Forelimb muscle (tissue), 1 donor: ENCODE results near the gene DAZAP1. TPM values are rescaled to one million over a fixed set of nuclear protein-coding genes. Genes with fewer than 3 reads are reported as not detected.

Experiments used
- DNase-seq: peaks from one replicate; pipeline ENCODE4 v3.0.0-alpha.2; 2013; ENCODE audit warnings: low read depth
- polyA plus RNA-seq: library from polyadenylated mRNA; unstranded; fragments of 120-200 nt; gene quantifications from one replicate; pipeline ENCODE4 v1.2.1, GENCODE V29; 2013; ENCODE audit not compliant: insufficient read length

The DAZAP1 gene
- polyA plus RNA-seq, result 66.9 TPM

- no peak for DNase-seq
Observed at GRCh38 chr19:1407528-1408299, at the start of gene DAZAP1. Gene DAZAP1 (plus strand): TSS chr19:1407586. CDS start chr19:1407774, 188 bp downstream.

DNA sequence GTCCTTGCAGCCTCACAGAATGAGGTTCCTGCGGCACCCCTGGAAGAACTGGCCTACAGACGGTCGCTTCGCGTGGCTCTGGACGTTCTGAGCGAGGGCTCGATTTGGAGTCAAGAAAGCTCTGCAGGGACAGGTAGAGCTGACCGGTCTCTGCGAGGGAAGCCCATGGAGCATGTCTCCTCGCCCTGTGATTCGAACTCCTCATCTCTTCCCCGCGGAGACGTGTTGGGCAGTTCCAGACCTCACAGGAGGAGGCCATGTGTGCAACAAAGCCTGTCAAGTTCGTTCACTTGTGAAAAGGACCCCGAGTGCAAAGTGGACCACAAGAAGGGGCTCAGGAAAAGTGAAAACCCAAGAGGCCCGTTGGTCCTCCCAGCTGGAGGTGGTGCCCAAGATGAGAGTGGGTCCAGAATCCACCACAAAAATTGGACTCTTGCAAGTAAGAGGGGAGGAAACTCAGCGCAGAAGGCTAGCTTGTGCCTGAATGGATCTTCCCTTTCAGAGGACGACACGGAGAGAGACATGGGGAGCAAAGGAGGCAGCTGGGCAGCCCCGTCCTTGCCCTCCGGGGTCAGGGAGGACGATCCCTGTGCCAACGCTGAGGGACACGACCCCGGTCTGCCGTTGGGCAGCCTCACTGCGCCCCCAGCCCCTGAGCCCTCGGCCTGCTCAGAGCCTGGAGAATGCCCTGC, 47.1 kb upstream of the DAZAP1 start:
- DNase-seq, result no peak

- no peak for DNase-seq
Observed at GRCh38 chr19:1360818-1361461, 46.4 kb upstream of the DAZAP1 start.

DNA sequence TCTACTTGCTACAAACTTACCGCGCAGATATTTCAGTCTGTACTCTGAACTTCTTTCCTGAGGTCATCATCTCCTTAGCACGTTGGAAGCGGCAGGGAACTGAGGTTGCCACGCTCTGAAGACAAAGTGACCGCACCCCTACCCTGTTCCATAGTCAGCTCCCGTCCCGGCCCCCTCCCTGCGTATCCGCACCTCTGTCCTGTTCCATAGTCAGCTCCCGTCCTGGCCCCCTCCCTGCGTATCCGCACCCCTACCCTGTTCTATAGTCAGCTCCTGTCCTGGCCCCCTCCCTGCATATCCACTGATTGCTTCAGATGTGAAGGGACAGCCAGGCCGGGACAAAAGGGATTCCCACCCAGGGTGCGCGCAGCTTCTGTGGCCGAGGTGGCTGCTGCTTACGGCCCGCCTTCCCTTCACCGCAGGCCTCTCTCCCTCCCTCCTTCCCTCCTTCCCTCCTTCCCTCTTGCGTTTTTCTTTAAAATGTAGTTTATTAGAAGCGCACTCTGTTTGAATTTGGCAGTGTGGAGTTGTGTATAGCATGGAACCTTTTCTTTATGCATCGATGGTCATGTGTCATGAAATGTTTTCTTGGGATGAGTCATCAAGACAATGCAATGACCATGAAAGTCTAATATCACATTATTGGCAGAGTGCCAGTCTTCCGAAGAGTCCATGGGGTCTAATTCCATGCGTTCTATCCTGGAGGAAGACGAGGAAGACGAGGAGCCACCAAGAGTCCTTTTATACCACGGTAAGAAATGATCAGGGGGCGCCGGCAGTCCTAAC, 45.6 kb upstream of the DAZAP1 start:
- no peak for DNase-seq

GRCh38 chr19:1362387-1363257, 44.8 kb upstream of the DAZAP1 start:
- DNase-seq, result no peak

- no peak for DNase-seq
Observed at GRCh38 chr19:1363599-1363998, 43.8 kb upstream of the DAZAP1 start.

- DNase-seq, result no peak
Observed at GRCh38 chr19:1364070-1364704, 43.2 kb upstream of the DAZAP1 start.

DNA sequence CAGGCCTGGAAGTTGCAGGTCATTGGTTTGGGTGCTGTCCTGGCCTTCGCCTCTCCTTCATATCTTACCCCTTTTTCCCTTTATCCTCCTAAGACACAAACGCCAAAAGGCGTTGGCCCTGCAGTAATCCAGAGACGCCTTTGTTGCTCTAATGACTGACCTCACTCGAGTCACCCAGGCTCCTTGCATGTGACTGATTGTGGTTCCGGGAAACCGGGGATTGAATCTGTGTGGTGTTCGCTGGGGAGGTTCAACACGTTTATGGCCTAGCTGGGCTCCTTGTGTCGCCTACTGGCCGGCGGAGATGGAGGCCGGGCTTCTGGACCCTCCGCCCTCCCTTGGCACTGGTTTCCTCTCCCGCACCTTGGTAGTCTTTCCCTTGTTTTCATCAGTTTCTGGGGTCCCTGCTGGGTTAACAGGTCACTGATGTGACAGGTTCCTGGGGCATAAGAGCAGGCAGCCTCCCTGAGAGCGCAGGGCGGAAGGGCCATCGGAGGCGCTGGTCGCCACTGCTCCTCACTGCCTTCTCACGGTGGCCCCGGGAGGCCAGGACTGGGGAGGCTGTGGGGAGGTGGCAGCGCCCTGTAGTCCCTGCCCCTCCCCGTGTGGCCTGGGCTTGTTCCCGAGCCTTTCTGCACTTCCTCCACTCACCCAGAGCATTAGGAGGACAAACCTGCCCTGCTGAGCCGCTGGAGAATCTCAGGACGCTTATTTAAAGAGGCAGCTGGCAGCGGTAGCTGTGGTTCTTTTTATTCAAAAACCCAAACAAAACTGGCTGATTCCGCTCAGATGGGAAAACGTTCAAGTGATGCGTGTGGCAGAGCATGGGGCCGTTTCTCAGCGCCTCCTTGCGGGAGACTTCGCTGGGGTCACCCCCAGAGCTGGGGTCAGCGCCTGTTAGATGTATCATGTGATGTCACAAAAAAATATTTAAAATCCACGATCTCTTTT, 41.8 kb upstream of the DAZAP1 start:
- no peak for DNase-seq

DNA sequence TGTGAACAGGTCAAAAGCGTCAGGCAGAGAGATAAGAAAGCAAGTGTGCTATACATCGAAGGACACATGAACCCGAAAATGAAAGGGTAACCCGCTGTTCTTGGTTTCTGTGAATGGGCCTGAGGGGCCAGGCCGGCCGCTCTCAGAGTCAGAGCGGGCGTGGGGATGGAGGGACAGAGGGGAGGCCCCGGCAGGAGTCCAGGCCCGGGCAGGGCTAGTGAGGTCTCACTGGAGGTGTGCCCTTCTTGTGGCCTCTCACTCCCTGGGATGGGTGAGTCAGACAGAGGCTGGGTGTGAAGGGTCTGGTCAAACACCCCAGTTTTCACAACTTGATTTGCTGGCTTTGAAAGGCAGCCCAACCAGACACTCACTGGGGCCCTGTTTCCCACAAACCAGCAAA, 41.1 kb upstream of the DAZAP1 start:
- no peak for DNase-seq

DNA sequence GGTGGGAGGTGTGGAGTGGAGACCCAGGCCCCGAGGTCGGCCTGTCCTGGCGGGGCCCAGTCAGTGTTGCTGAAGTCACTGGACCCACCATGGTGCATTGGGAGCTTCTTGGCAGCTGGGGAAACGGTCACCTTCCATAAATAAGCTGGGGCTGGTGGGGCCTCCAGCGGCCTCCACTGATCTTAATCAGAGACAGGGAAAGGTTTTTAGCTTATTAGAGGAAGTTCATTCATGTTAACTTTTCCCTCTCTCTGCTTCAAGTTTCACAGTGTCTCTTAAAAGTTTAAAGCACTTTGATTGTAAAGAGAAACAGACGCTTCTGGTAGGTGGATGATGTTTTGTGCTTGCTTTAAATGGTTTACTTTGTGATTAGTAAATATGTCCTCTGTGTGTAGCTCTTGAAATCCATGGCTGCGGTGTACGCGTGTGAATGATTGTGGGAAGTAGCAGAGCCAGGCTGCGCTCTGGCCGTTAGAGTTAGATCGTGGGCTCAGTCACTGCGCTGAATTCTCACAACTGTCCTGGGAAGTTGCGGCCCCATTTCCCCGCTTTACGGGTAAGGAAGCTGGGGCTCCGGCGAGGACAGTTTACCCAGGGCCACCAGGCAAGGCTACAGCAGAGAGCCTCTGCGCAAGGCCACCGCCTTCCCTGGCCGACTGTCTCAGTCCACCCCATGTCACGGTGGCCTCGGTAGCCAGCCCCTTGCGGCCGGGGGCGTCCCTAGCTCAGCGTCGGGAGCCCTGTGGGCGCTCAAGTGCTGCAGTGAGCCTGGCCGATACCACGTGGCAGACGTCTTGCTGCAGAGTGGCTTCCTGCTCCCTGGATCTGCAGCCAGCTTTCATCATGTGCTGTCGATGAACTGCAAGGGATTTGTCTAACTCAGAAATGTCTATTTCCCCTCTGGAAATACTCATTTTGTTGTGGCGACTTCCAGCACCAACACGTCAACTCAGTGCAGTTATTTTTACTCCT, 40.2 kb upstream of the DAZAP1 start:
- DNase-seq, result no peak

- DNase-seq, result no peak
Observed at GRCh38 chr19:1369214-1369805, 38.1 kb upstream of the DAZAP1 start.

DNA sequence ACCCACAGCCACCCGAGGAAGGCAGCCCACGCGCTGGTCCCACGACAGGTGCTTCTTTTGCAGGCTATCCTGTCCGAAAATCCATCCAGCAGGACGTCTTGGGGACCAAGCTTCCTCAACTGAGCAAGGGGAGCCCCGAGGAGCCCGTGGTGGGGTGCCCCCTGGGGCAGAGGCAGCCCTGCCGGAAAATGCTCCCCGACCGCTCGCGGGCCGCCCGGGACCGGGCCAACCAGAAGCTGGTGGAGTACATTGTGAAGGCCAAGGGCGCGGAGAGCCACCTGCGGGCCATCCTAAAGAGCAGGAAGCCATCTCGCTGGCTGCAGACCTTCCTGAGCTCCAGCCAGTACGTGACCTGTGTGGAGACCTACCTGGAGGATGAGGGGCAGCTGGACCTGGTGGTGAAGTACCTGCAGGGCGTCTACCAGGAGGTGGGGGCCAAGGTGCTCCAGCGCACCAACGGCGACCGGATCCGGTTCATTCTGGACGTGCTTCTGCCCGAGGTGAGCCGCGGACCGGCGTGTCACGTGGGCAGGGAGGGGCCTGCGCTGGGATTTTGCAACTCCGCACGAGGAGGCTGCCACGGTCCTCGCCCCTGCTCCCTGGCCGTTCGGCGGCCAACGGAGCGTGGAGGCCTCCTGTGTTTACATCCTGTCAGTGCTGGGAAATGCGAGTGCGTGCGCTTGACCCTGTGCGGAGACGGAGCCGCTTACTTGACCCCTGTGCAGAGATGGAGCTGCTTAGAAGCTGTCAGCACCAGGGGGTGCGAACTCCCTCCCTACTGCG, 36.6 kb upstream of the DAZAP1 start:
- no peak for DNase-seq

GRCh38 chr19:1373042-1373533, 34.3 kb upstream of the DAZAP1 start:
- DNase-seq, result no peak

GRCh38 chr19:1373534-1374249, 33.7 kb upstream of the DAZAP1 start:
- DNase-seq, result no peak

- no peak for DNase-seq
Observed at GRCh38 chr19:1374250-1374577, 33.2 kb upstream of the DAZAP1 start.

DNA sequence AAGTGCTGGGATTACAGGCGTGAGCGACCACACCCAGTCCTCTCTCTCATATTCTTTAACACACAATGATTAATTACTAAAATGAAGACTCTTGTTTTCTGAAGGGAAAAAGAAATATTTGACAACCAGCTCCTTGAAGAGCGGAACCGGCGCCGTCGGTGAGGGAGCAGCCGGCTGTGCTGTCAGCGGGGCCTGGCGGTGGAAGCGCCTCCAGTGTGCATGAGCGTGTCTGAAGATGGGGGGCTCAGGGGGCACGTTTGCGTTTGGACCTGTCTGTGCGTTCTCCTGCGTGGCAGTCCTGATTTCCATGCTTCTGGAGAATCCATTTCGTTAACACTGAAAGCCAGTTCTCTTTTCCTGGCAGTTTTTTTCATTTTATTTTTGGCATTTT, 31.0 kb upstream of the DAZAP1 start:
- DNase-seq, result no peak
